ENCODE measurements around the gene CRK.

CRK gene

DNA sequence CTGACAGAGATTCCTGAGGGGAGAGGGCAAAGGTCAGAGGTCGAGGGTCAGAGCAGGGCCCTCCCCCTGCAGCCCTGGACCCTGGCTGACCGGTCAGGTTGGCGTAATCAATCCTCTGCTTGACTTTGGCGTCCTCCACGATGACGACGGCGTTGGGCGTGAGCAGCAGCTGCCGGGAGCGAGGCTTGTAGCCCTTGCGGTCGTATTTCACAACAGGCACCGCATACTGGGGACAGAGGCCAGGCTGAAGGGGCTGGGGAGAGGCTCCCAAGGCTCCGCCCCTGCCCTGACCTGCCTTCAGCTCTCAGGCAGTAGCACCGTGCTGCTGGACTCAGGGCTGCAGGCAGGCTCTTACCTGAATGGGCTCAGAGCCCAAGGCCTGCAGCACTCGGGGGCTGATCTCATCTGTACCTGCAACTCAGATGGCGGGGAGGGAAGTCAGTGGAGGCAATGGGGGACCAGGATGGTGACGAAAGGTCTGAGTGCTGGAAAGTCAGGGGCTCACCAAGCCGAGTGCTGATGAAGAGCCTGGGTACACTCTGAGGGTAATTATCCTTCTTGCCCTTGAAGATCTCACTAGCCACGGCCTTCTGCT, 12.0 kb upstream of the CRK start:
- Histone ChIP-seq H3K4me1 (no peaks in the 10 kb centered on the region), H3K79me2 (no peaks in the 10 kb centered on the region), H3K9ac (no peak overlapping the region), H2AFZ (no peak overlapping the region), H3K9me3 (ENCODE audit: control insufficient read depth, low read length) (no peaks in the 10 kb centered on the region), H3K27ac (no peak overlapping the region), H3K4me3 (ENCODE audit: low read depth, low read length) (no peak overlapping the region), H3K27me3 (ENCODE audit: control insufficient read depth, insufficient read depth, low read length) (no peaks in the 10 kb centered on the region), H3K4me2 (ENCODE audit: low read length) (no peak overlapping the region), H3K36me3 (ENCODE audit: control insufficient read depth, insufficient read depth, low read length) (no peaks in the 10 kb centered on the region)
- TF ChIP-seq CTCF (IDR thresholded peaks at IDR 0.05) = no peak

GRCh38 chr17:1467258-1467657, 11.2 kb upstream of the CRK start:
- H3K27ac ChIP-seq = no peak overlapping the region
- no peak overlapping the region for H3K9ac ChIP-seq
- H3K79me2 ChIP-seq = no peaks in the 10 kb centered on the region
- H3K27me3 ChIP-seq (ENCODE audit: control insufficient read depth, insufficient read depth, low read length) = no peaks in the 10 kb centered on the region
- no peak for TF ChIP-seq CTCF (IDR thresholded peaks at IDR 0.05)
- H3K9me3 ChIP-seq (ENCODE audit: control insufficient read depth, low read length) = no peaks in the 10 kb centered on the region
- no peaks in the 10 kb centered on the region for H3K36me3 ChIP-seq (ENCODE audit: control insufficient read depth, insufficient read depth, low read length)
- H2AFZ ChIP-seq = no peak overlapping the region
- no peak overlapping the region for H3K4me2 ChIP-seq (ENCODE audit: low read length)
- H3K4me1 ChIP-seq = no peaks in the 10 kb centered on the region
- H3K4me3 ChIP-seq (ENCODE audit: low read depth, low read length) = no peak overlapping the region

GRCh38 chr17:1464186-1464585, 8.2 kb upstream of the CRK start:
- H3K4me2 ChIP-seq (ENCODE audit: low read length) = no peak overlapping the region
- H3K4me3 ChIP-seq (ENCODE audit: low read depth, low read length) = no peak overlapping the region
- H3K9me3 ChIP-seq (ENCODE audit: control insufficient read depth, low read length) = no peaks in the 10 kb centered on the region
- no peaks in the 10 kb centered on the region for H3K27me3 ChIP-seq (ENCODE audit: control insufficient read depth, insufficient read depth, low read length)
- no peak overlapping the region for H3K9ac ChIP-seq
- no peaks in the 10 kb centered on the region for H3K36me3 ChIP-seq (ENCODE audit: control insufficient read depth, insufficient read depth, low read length)
- H2AFZ ChIP-seq = no peak overlapping the region
- H3K79me2 ChIP-seq = no peaks in the 10 kb centered on the region
- TF ChIP-seq CTCF (IDR thresholded peaks at IDR 0.05) = no peak
- H3K27ac ChIP-seq = no peak overlapping the region
- H3K4me1 ChIP-seq = no peaks in the 10 kb centered on the region

GRCh38 chr17:1462164-1463112, 6.4 kb upstream of the CRK start:
- Histone ChIP-seq H3K4me3 (ENCODE audit: low read depth, low read length) (no peak overlapping the region), H3K9me3 (ENCODE audit: control insufficient read depth, low read length) (no peaks in the 10 kb centered on the region), H3K27ac (no peak overlapping the region), H3K4me2 (ENCODE audit: low read length) (no peak overlapping the region), H2AFZ (no peak overlapping the region), H3K27me3 (ENCODE audit: control insufficient read depth, insufficient read depth, low read length) (no peaks in the 10 kb centered on the region), H3K9ac (no peak overlapping the region), H3K4me1 (no peaks in the 10 kb centered on the region), H3K79me2 (no peaks in the 10 kb centered on the region), H3K36me3 (ENCODE audit: control insufficient read depth, insufficient read depth, low read length) (no peaks in the 10 kb centered on the region)
- TF ChIP-seq CTCF (IDR thresholded peaks at IDR 0.05) = no peak
